A549 treated with AZD9567 at 1 μM for 4 hours (cell line): ENCODE measurements around the gene THOP1. TPM values are rescaled to one million over a fixed set of nuclear protein-coding genes. Genes with fewer than 3 reads are reported as not detected.

ENCODE experiments used
- total RNA-seq: library from RNA; stranded (reverse); fragments of 200-300 nt; extraction: Qiagen RNA extraction; gene quantifications from 5 replicates; pipeline ENCODE4 v1.2.3, GENCODE V29; 2022; ENCODE audit not compliant: insufficient read depth

Gene THOP1
- 76.4 to 105 TPM (median 98.7 TPM) in 5 replicates for total RNA-seq

DNA sequence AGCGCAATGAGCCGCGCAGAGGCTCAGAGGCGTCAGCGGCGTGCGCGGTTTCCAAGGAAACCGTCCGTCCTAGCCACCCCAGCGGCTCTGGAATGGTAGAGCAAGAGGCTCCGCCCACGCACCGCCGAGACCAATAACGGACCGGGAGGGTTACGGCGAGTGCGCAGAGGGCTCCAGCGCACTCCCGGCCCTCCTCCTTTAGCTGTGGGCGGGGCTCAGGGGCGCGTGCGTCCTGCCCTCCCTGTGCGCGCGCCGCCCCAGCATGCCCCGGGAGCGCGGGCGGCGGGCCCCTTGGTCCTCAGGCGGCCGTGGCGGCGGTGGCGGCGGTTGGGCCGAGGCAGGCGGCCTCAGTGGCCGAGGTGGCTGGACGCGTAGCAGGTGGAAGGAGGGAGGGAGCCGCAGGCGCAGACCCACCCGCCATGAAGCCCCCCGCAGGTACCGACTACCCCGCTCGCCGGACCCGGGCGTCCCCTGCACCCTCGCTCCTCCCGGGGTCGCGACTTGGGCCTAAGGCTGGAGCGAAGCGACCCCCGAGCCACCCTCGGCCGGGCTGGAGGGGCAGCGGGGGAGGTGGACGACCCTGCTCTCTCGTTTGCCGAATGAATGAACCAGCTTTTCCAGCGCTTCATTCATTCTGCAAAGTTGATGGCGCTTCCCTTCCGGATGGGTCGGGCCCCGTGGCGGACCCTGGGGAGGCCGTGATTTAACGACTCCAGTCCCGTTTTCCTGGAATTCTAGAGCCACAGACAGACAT lies at the start of gene THOP1:
TSS of gene THOP1 (plus strand) at position 260 of the 754 bp plus-strand sequence. CDS start at position 420, 160 bp downstream.

DNA sequence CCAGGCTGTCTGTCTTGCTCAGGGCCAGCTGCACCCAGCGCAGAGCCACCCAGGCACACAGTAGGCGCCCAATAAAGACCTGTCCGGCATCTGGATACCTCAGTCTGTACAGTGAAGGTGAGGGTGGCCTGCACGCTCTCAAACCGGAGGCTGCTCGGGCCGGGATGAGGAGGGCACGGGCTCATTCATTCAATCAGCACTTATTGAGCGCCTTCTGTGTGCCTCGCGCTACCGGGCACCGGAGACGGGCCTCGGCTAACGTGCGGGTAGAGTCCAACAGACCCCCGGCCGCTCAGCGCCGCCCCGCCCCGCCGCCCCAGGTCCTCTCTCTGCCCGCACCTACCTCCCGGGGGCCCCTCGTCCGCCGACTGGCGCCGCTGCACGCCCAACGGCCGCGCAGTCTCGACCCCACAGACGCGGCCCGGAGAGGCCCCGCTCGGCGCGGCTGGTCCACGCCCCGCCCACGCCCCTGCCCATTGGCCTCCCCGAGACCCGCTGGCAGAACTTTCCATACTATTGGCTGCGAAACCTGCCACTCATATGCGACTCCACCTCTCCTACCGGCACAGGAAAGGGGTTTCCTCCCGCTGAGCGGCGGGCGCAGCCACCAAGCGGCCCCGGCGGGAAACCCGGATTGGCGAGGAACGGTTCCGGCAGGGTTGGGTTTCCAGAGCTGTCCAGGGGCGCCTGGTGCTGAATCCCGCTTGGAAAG lies 45.5 kb upstream of the THOP1 start, which contains the start of gene SLC39A3:
TSS of gene SLC39A3 (minus strand) at position 416 of the 712 bp plus-strand sequence. CDS start 2,760 bp downstream, outside the sequence.

DNA sequence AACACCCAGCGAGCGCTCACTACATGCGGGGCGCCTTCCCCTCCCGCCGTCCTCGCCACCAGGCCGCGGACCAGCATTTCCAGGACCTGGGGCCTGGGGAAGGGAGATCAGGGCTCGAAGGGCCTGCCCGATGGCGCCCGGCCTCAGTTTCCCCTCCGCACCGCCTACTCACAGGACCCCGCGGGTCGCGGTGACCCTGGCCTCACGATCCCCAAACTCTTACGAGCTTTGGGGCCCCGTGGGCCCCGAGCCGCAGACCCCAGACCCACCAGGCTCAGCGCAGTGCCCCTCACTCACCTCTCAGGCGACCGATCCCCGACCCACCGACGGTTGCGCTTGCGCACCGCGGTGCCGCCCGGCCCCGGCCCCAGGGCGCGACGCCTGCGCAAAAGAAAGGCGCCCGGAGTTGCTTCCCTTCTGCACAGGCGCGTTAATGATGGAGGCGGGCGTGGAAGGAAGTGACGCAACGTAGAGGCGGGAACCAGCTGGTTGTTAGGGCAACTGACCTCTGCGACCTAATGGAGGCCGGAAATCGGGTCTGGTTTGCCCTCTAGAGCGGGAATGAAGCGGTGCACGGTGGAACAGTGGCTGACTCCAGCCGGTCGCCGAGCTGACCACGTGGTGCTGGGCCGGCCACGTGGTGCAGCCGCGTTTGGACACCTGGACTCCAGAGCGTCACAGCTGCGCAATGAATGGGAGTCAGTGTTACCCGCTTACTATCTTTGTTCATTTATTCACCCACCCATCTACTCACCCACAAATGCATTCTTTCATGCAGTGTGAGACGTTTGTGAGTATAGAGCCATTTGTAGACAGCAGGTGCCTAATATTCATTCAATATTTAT lies 2.1 kb upstream of the THOP1 start, which contains the start of gene SGTA:
TSS of gene SGTA (minus strand) at position 338 of the 845 bp plus-strand sequence. CDS start 14,205 bp downstream, outside the sequence.

DNA sequence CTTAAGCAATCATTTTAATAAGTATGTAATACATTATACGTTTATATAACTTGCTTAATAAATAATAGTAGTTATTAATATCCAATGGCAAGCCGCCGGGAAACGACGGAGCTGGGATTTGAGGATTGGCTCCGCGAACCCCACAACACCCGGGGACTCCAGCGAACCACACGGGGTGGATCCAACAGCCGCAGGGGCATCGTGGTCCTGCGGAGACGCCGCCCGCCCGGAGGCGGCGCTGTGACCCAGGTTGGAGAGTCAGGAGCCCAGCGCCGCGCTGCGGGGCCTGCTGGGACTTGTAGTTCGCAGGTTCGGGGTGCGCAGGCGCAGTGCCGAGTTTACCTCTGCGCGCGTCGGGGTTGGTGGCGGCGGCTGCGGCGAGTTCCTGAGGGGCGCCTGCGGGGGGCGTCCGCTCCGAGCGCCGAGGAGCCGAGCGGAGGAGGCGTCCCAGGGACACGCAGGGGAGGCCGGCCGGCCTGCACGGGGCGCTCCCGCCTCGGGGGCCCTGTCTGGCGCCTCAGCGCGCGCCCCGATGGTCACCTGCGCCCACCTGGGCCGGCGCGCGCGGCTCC lies 34.3 kb downstream of the THOP1 start, which contains the start of gene ZNF554:
TSS of gene ZNF554 (plus strand) at position 329 of the 572 bp plus-strand sequence. CDS start at position 533, 204 bp downstream.

DNA sequence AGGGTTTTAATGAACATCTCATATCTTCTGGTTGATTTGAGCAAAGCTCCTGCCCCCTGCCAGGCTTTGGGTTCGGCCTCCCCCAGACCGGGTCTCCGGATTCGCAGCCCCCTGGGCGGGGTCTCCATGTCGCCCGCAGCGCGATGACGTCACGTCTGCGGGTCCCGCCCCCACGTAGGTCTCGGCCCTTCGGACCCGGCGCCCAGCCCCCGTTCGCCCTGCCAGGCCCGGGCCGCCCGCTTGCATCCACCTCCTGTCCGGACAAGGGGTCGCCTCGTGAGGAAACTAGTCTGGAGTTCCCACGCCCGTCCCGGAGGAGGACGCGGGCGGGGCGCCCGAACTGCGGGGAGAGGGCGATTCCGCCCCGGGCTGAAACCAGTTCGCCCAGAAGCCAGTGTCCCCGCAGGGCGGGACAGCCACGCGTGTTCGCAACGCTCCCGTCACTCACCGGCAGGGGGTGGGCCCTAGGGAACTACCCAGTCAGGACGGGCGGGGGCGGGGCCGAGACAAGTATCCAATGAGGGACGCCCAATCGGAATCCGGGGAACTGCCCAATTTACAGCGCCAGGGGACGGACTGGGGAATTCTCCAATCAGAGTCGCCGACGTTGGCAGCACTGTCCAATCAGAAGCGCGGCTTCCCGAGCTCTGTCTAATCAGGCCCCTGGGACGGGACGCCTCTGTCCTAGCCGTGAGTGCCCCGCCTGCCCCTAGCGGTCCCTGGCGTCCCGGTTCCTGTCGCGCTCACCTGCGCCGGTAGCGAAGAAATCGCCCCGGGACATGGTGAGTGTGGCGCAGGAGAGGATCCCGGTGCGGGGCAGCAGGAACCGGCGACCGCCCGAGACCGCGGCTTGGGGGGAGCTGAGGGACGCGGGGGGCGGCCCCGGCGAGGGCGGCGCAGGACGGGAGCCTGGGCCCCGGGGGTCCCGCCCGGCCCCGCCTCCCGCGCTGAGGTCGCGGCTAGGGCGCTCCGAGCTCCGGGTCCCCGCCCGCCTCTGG lies 55.8 kb downstream of the THOP1 start, which contains the start of gene ZNF555:
TSS of gene ZNF555 (plus strand) at position 682 of the 998 bp plus-strand sequence. CDS start at position 780, 98 bp downstream.

Other genes starting within 250 kb of the THOP1 start
- 0.03 to 0.08 TPM (median 0.05 TPM) in 4 of 5 replicates, not detected in the other for gene GNG7, start 82.8 kb upstream of the THOP1 start, total RNA-seq
- 3.4 to 5.8 TPM (median 4.0 TPM) in 5 replicates for gene DIRAS1, start 64.1 kb upstream of the THOP1 start, total RNA-seq
- gene SLC39A3, start 45.5 kb upstream of the THOP1 start, total RNA-seq = 27.1 to 33.0 TPM (median 29.3 TPM) in 5 replicates
- 68.4 to 76.2 TPM (median 69.3 TPM) in 5 replicates for gene SGTA, start 2.2 kb upstream of the THOP1 start, total RNA-seq
- 0.87 to 1.3 TPM (median 1.1 TPM) in 5 replicates for gene ZNF554, start 34.4 kb downstream of the THOP1 start, total RNA-seq
- gene ZNF555, start 56.0 kb downstream of the THOP1 start, total RNA-seq = 1.5 to 2.5 TPM (median 2.4 TPM) in 5 replicates
- gene ZNF556, start 81.8 kb downstream of the THOP1 start, total RNA-seq = 0.02 to 0.08 TPM (median 0.05 TPM) in 4 of 5 replicates, not detected in the other
- gene ZNF57, start 115.4 kb downstream of the THOP1 start, total RNA-seq = 2.6 to 3.1 TPM (median 2.8 TPM) in 5 replicates
- 1.6 to 2.1 TPM (median 1.8 TPM) in 5 replicates for gene ZNF77, start 159.5 kb downstream of the THOP1 start, total RNA-seq
- gene TLE6, start 192.1 kb downstream of the THOP1 start, total RNA-seq = 3.9 to 6.0 TPM (median 5.4 TPM) in 4 of 5 replicates, not detected in the other
- 2.5 to 2.9 TPM (median 2.7 TPM) in 5 replicates for gene TLE2, start 243.8 kb downstream of the THOP1 start, total RNA-seq